ENCODE results near the gene EN1. TPM values are rescaled to one million over a fixed set of nuclear protein-coding genes. Genes with fewer than 3 reads are reported as not detected.

The EN1 gene
- total and polyA plus RNA-seq, 7 donors = not detected

- peaks cover 3 to 32% (median 13%) of the 10 kb centered on the region in 3 donors for H3K27me3 ChIP-seq
- no peak for DNase-seq
- WGBS, 2 donors = 47 to 80% methylated on average over 23 of the region's 23 CpGs
These were observed 40.4 kb downstream of the EN1 start for GRCh38 chr2:118806797-118807667.

DNA sequence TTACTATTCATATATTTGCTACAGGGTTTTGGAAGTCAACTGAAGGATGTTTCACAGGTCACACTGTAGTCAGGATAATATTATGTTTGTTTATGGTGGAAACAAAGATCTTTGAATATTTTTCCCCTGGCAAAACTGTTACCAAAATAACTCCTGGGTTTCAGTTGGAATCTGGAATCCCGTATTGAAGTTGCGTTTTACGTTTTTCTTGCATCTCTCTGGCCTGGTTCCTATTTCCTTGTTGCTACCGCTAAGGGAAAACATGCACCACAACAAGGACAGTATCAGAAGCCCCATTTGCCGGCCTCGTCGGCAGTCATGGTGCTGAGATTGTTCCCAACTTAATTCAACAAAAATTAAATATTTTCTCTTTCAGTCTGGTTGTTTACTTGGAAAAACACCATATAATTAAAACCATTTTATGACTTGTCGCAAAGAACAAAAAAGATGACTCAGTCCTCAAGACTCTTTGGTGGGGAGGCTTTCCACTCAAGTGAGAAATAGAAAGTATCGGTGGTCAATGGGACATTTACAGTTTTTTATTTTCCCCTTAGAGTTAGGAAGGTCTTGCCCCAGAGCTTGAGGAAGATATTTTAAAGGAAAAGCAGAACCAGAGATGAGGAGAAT, 42.3 kb downstream of the EN1 start:
- Histone ChIP-seq H3K27me3 (peaks cover 0 to 23% (median 5%) of the 10 kb centered on the region in 3 donors), H3K9me3 (no peaks in the 10 kb centered on the region), H3K4me3 (no peak overlapping the region), H3K4me1 (no peaks in the 10 kb centered on the region), H3K27ac (no peak overlapping the region), H3K36me3 (no peaks in the 10 kb centered on the region)
- WGBS, 2 donors = 53 to 79% methylated on average over 9 of the region's 9 CpGs
- no peak for DNase-seq
- intact Hi-C loops (cut with DNase I) = no loop called here
- TF ChIP-seq POLR2AphosphoS5 (IDR thresholded peaks at IDR 0.05) (no peak), EP300 (IDR thresholded peaks at IDR 0.05) (no peak), POLR2A (IDR thresholded peaks at IDR 0.05) (no peak), CTCF (IDR thresholded peaks at IDR 0.05) (no peak)

More at GRCh38 chr2:118806797-118807667, 40.4 kb downstream of the EN1 start:
- no peak overlapping the region for H3K4me3 ChIP-seq
- H3K9me3 ChIP-seq = no peaks in the 10 kb centered on the region
- no peak overlapping the region for H3K27ac ChIP-seq
- intact Hi-C loops (cut with DNase I) = no loop called here
- H3K4me1 ChIP-seq = no peaks in the 10 kb centered on the region
- TF ChIP-seq POLR2A (IDR thresholded peaks at IDR 0.05) (no peak), EP300 (IDR thresholded peaks at IDR 0.05) (no peak), CTCF (IDR thresholded peaks at IDR 0.05) (no peak), POLR2AphosphoS5 (IDR thresholded peaks at IDR 0.05) (no peak)
- no peaks in the 10 kb centered on the region for H3K36me3 ChIP-seq

DNA sequence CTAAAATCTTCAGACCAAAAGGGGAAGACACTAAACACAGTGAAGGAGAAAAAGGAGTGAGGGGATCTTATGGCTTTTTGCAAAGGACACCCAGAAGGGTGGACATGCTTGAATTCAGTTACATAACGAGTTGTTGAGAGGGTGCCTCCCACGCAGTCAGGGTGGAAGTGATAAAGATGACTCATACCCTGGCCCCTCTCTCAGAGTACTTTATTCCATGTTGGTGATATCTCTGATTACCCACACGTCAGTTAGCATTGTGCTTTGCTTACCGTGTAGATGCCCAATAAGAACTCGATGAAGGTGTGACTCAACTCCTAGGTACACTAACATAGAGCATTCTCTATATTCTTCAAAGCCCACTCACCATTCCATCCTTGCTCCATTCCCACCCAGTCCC, 44.4 kb downstream of the EN1 start:
- no peaks in the 10 kb centered on the region for H3K36me3 ChIP-seq
- H3K4me1 ChIP-seq = no peaks in the 10 kb centered on the region
- H3K27ac ChIP-seq = no peak overlapping the region
- TF ChIP-seq POLR2AphosphoS5 (IDR thresholded peaks at IDR 0.05) = no peak
- TF ChIP-seq EP300 (IDR thresholded peaks at IDR 0.05) = no peak
- no peak for TF ChIP-seq CTCF (IDR thresholded peaks at IDR 0.05)
- TF ChIP-seq POLR2A (IDR thresholded peaks at IDR 0.05) = no peak
- intact Hi-C loops (cut with DNase I) = no loop called here
- 78 to 79% methylated on average over 5 of the region's 5 CpGs for WGBS, 2 donors
- no peak overlapping the region for H3K4me3 ChIP-seq
- no peak for DNase-seq
- peaks cover 0 to 9% (median 0%) of the 10 kb centered on the region in 3 donors for H3K27me3 ChIP-seq
- H3K9me3 ChIP-seq = no peaks in the 10 kb centered on the region

DNA sequence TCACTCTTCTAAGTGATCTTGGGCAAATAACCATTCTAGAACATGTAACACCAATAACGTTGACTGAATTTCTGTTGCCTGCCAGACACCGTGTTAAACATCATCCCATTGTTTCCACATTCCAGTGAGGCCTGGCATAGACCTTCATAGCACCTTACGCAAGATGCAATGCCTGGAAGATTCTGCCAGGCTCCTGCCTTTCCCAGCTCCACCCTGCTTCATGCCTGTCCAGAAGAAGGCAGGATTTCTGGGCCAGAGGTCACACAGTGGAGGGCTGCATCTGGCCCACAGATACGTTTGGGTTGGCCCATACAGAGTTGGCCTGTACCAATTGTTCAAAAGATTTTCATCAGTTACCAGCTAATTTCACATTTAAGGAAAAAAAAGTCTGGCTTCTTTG, 46.3 kb downstream of the EN1 start:
- WGBS, 2 donors = 61 to 84% methylated on average over 4 of the region's 4 CpGs
- intact Hi-C loops (cut with DNase I) = no loop called here
- TF ChIP-seq CTCF (IDR thresholded peaks at IDR 0.05) (no peak), EP300 (IDR thresholded peaks at IDR 0.05) (no peak), POLR2AphosphoS5 (IDR thresholded peaks at IDR 0.05) (no peak), POLR2A (IDR thresholded peaks at IDR 0.05) (no peak)
- Histone ChIP-seq H3K36me3 (no peaks in the 10 kb centered on the region), H3K4me3 (no peak overlapping the region), H3K27me3 (peaks cover 0 to 9% (median 0%) of the 10 kb centered on the region in 3 donors), H3K27ac (no peak overlapping the region), H3K9me3 (no peaks in the 10 kb centered on the region), H3K4me1 (no peaks in the 10 kb centered on the region)
- DNase-seq = no peak
